Thymus (tissue), 11 donors: Measurements from ENCODE around the gene SYAP1. TPM values are rescaled to one million over a fixed set of nuclear protein-coding genes. Genes with fewer than 3 reads are reported as not detected.

Source experiments
- DNase-seq, 9 donors: peaks; one replicate each; pipeline ENCODE4 v3.0.0-alpha.2; 2013; ENCODE audit warnings: low spot score in 9 of 9, low read depth in 6 of 9, missing footprints in 1 of 9
- H3K27ac ChIP-seq, 2 donors: one replicate each; pipeline ENCODE4 v1.5.1; 2013; ENCODE audit warnings: control low read depth in 1 of 2, low read depth in 1 of 2, low read length in 1 of 2, mild to moderate bottlenecking in 1 of 2, moderate library complexity in 1 of 2
- H3K27me3 ChIP-seq, 2 donors: one replicate each; pipeline ENCODE4 v1.5.1; 2013; ENCODE audit warnings: low read length in 1 of 2; ENCODE audit not compliant: control insufficient read depth in 2 of 2, insufficient read depth in 1 of 2
- H3K36me3 ChIP-seq, 2 donors: one replicate each; pipeline ENCODE4 v1.5.1; 2013; ENCODE audit warnings: low read length in 1 of 2, mild to moderate bottlenecking in 1 of 2, moderate library complexity in 1 of 2; ENCODE audit not compliant: control insufficient read depth in 2 of 2, insufficient read depth in 2 of 2
- H3K4me1 ChIP-seq, 2 donors: one replicate each; pipeline ENCODE4 v1.5.1; 2013; ENCODE audit warnings: low read length in 2 of 2; ENCODE audit not compliant: control insufficient read depth in 2 of 2, insufficient read depth in 2 of 2
- H3K4me3 ChIP-seq, 2 donors: one replicate each; pipeline ENCODE4 v1.5.1; 2013; ENCODE audit warnings: low read length in 2 of 2, control low read depth in 1 of 2, mild to moderate bottlenecking in 1 of 2
- H3K9me3 ChIP-seq, 2 donors: one replicate each; pipeline ENCODE4 v1.5.1; 2013; ENCODE audit warnings: low read length in 1 of 2, mild to moderate bottlenecking in 1 of 2; ENCODE audit not compliant: control insufficient read depth in 2 of 2, insufficient read depth in 1 of 2
- WGBS: extraction: QIAGEN DNeasy Blood & Tissue Kit; methylation state at CpG from one replicate; pipeline ENCODE4 v1.1.7; 2013; 5-methylcytosine and 5-hydroxymethylcytosine counted together
- polyA plus RNA-seq: library from polyadenylated mRNA; stranded (reverse); fragments of 200-250 nt; gene quantifications from one replicate; pipeline ENCODE4 v1.2.3, GENCODE V29; 2013
- total RNA-seq: library from RNA; stranded (reverse); fragments of 120-200 nt; gene quantifications from one replicate; pipeline ENCODE4 v1.2.4, GENCODE V29; 2013
- donor health status: healthy.

The SYAP1 gene
- total and polyA plus RNA-seq, 2 donors, result 12.9 to 18.2 TPM

DNA sequence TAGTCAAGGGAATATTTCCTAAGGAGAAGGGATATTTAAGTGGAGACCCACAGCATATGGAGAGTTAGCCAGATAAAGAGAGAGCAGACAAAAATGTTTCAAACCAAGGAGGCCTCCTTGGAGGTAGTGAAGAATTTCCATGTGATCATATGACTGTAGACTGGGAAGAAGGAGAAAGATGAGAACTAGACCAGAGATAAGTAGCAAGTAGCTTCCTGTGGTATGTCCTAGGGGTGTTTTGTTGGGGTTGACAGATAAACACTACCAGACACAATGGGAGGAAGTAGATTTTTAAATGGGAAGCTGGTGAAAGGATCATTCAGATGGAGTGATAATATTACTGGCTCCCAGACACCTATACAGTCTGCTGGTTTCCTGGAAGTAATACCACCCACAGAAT is 13.6 kb downstream of the SYAP1 start:
- DNase-seq, result no peak
- Histone ChIP-seq H3K36me3 (peaks cover 9 to 14% of the 10 kb centered on the region in 2 donors), H3K27me3 (no peaks in the 10 kb centered on the region), H3K4me3 (no peak overlapping the region), H3K4me1 (no peaks in the 10 kb centered on the region), H3K27ac (no peak overlapping the region), H3K9me3 (no peaks in the 10 kb centered on the region)

DNA sequence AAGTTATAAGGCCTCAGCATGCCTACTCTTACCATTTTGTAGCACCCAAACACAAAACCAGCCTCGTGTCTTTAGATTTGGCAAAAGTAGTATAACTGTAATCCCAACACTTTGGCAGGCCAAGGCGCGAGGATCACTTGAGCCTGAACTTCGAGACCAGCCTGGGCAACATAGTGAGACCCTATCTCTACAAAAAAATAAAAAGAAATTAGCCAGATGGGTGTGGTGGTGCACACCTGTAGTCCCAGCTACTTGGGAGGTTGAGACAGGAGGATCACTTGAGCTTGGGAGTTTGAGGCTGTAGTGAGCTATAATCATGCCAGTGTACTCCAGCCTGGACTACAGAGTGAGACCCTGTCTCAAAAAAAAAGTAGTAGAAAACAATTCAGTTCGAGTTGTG is 17.6 kb downstream of the SYAP1 start:
- no peaks in the 10 kb centered on the region for H3K27me3 ChIP-seq
- H3K4me3 ChIP-seq, result no peak overlapping the region
- H3K9me3 ChIP-seq, result no peaks in the 10 kb centered on the region
- 98% methylated on average over 5 of the region's 5 CpGs for WGBS
- no peak for DNase-seq
- H3K4me1 ChIP-seq, result no peaks in the 10 kb centered on the region
- peaks cover 14 to 16% of the 10 kb centered on the region in 2 donors for H3K36me3 ChIP-seq
- no peak overlapping the region for H3K27ac ChIP-seq

DNA sequence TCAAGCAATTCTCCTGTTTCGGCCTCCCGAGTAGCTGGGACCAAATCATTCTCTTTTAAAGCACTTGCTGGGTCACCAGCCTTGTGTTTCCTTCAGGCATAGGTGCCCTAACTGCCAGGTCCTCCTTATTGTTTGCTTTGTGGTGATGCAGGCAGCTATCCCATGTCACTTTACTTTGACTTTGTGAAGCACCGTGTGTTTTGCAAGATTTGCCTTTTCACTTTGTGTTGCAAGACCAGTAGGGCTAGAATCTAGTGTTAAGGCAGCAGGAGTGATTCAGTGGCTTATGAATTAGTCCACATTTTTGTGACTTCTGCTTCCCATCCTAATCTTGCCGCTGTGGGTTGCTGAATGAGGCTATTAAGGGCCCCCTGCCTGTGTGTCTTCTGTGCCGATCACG is 20.2 kb downstream of the SYAP1 start:
- no peak for DNase-seq
- Histone ChIP-seq H3K36me3 (peaks cover 19 to 30% of the 10 kb centered on the region in 2 donors), H3K4me3 (no peak overlapping the region), H3K27me3 (no peaks in the 10 kb centered on the region), H3K27ac (no peak overlapping the region), H3K4me1 (no peaks in the 10 kb centered on the region), H3K9me3 (no peaks in the 10 kb centered on the region)
- WGBS, result 79% methylated on average over 6 of the region's 6 CpGs

- DNase-seq, result no peak
- Histone ChIP-seq H3K27ac (no peak overlapping the region), H3K9me3 (no peaks in the 10 kb centered on the region), H3K4me1 (no peaks in the 10 kb centered on the region), H3K4me3 (no peak overlapping the region), H3K27me3 (no peaks in the 10 kb centered on the region), H3K36me3 (peaks cover 12 to 32% of the 10 kb centered on the region in 2 donors)
- WGBS, result 96% methylated on average over 12 of the region's 12 CpGs
Measured at GRCh38 chrX:16743604-16744325, 24.4 kb downstream of the SYAP1 start.

DNA sequence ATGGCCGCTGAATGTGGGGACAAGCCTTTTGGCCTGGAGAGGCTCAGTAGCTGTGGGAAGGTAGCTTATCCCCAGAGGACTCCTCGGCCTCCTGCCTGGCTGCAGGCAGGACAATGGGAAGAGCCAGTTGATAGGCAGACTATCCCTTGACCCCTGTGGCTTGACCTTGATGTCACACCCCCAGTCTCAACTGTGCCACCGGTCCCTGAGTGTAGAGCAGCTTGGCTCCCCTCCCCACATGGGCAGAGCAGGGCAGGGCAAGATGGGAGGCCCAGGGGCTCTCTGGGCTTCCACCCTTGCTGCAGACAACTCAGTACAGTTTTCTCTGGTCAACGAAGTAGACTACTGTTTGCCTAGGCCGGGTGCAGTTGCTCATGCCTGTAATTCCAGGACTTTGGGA is 25.7 kb downstream of the SYAP1 start:
- no peaks in the 10 kb centered on the region for H3K27me3 ChIP-seq
- H3K27ac ChIP-seq, result no peak overlapping the region
- no peaks in the 10 kb centered on the region for H3K9me3 ChIP-seq
- 95% methylated on average over 5 of the region's 5 CpGs for WGBS
- no peak for DNase-seq
- peaks cover 20 to 36% of the 10 kb centered on the region in 2 donors for H3K36me3 ChIP-seq
- no peak overlapping the region for H3K4me3 ChIP-seq
- no peaks in the 10 kb centered on the region for H3K4me1 ChIP-seq

- Histone ChIP-seq H3K9me3 (no peaks in the 10 kb centered on the region), H3K4me3 (no peak overlapping the region), H3K27ac (no peak overlapping the region), H3K4me1 (no peaks in the 10 kb centered on the region), H3K36me3 (peaks cover 21 to 40% of the 10 kb centered on the region in 2 donors), H3K27me3 (no peaks in the 10 kb centered on the region)
- DNase-seq, result no peak
- WGBS, result 98% methylated on average over 5 of the region's 5 CpGs
Measured at GRCh38 chrX:16745659-16746058, 26.2 kb downstream of the SYAP1 start.

- H3K36me3 ChIP-seq, result peaks cover 21 to 39% of the 10 kb centered on the region in 2 donors
Measured at GRCh38 chrX:16748425-16748824, 29.0 kb downstream of the SYAP1 start.

DNA sequence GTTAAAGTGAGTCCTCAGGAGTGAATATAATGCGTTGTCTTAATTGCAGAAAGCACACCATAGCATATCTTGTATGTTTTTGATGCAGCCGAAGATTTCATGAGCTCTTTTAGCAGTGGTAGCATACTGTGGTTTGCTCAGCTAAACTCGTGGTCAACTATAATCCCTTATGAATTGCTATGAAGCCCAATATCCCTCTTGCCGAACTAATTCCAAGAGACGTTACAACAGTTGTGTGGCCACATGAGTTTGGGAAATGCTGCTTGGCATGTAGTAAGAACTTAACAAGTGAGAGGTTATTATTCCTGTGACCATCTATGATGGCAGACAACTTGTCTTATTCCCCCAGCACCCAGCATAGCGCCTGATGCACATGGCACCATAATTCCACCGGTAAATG is 30.7 kb downstream of the SYAP1 start:
- no peak for DNase-seq

More at GRCh38 chrX:16748425-16748824, 29.0 kb downstream of the SYAP1 start:
- H3K4me1 ChIP-seq, result no peaks in the 10 kb centered on the region
- no peak for DNase-seq
- H3K4me3 ChIP-seq, result no peak overlapping the region
- no peaks in the 10 kb centered on the region for H3K9me3 ChIP-seq
- H3K27ac ChIP-seq, result no peak overlapping the region
- H3K27me3 ChIP-seq, result no peaks in the 10 kb centered on the region
- 96% methylated on average over 5 of the region's 5 CpGs for WGBS

GRCh38 chrX:16754019-16754418 is 34.6 kb downstream of the SYAP1 start:
- Histone ChIP-seq H3K9me3 (no peaks in the 10 kb centered on the region), H3K4me3 (no peak overlapping the region), H3K36me3 (peaks cover 20 to 27% of the 10 kb centered on the region in 2 donors), H3K27me3 (no peaks in the 10 kb centered on the region), H3K4me1 (no peaks in the 10 kb centered on the region), H3K27ac (no peak overlapping the region)
- WGBS, result 98% methylated on average over 2 of the region's 2 CpGs
- DNase-seq, result no peak

More for the DNA sequence above, 30.7 kb downstream of the SYAP1 start:
- H3K9me3 ChIP-seq, result no peaks in the 10 kb centered on the region
- H3K4me1 ChIP-seq, result no peaks in the 10 kb centered on the region
- H3K27me3 ChIP-seq, result no peaks in the 10 kb centered on the region
- no peak overlapping the region for H3K27ac ChIP-seq
- H3K36me3 ChIP-seq, result peaks cover 16 to 24% of the 10 kb centered on the region in 2 donors
- 99% methylated on average over 7 of the region's 7 CpGs for WGBS
- no peak overlapping the region for H3K4me3 ChIP-seq
